Suprapubic skin (tissue), 3 donors: ENCODE results near the gene DSCAML1.

Experiments
- POLR2AphosphoS5 ChIP-seq, 3 donors: sonication (generic); formaldehyde crosslinking; IDR thresholded peaks; one replicate each; pipeline ENCODE4 v1.6.1; 2017; ENCODE audit warnings: antibody characterized with exemption in 3 of 3
- TF ChIP-seq, protein P1 (sequence below), 2 donors: fragments of 200-600 bp in 1 of 2; fragments of 450-650 bp in 1 of 2; sonication (generic) in 1 of 2; IDR thresholded peaks; one replicate each; pipeline ENCODE4 v1.5.1; 2016 to 2019; ENCODE audit warnings: antibody characterized with exemption in 2 of 2, mild to moderate bottlenecking in 1 of 2, moderate library complexity in 1 of 2

DNA sequence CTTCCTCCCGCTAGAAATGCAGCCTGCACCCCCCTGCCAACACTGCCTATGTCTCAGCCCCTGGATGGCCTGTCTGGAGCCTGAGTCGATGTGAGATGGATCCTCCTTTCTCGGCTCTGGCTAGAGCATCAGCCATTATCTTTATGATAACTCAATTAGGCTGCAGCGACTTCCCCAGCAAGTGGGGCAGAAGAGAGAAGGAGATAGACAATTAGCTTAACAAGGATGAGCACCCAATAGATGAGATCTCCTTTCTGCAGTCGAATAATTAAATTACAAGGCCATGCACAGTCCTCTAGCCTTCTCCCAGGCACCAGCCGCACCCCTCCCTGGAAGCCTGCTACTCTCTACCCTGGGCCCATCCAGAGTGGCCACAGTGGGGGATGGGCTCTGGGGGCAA is 290.0 kb downstream of the DSCAML1 start:
- TF ChIP-seq, protein P1, sequence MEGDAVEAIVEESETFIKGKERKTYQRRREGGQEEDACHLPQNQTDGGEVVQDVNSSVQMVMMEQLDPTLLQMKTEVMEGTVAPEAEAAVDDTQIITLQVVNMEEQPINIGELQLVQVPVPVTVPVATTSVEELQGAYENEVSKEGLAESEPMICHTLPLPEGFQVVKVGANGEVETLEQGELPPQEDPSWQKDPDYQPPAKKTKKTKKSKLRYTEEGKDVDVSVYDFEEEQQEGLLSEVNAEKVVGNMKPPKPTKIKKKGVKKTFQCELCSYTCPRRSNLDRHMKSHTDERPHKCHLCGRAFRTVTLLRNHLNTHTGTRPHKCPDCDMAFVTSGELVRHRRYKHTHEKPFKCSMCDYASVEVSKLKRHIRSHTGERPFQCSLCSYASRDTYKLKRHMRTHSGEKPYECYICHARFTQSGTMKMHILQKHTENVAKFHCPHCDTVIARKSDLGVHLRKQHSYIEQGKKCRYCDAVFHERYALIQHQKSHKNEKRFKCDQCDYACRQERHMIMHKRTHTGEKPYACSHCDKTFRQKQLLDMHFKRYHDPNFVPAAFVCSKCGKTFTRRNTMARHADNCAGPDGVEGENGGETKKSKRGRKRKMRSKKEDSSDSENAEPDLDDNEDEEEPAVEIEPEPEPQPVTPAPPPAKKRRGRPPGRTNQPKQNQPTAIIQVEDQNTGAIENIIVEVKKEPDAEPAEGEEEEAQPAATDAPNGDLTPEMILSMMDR (IDR thresholded peaks at IDR 0.05): no peak
- no peak for TF ChIP-seq POLR2AphosphoS5 (IDR thresholded peaks at IDR 0.05)
